SH-SY5Y (cell line): ENCODE results near the gene COL1A1.

Source experiments
- GATA2 ChIP-seq: IDR thresholded peaks from 2 replicates; pipeline ENCODE4 v1.6.1; 2011; ENCODE audit warnings: mild to moderate bottlenecking, low read depth, low read length
- GATA3 ChIP-seq: IDR thresholded peaks from 2 replicates; pipeline ENCODE4 v1.6.1; 2011; ENCODE audit warnings: low read depth, mild to moderate bottlenecking, low read length, moderate library complexity

- no peak for TF ChIP-seq GATA3
- TF ChIP-seq GATA2 = no peak
Measured at GRCh38 chr17:50144355-50144754, 57.1 kb downstream of the COL1A1 start.
